Activated T-cell treated with anti-CD3 and anti-CD28 coated beads for 48 hours (primary cell): Measurements from ENCODE around the gene RPUSD4.

ENCODE experiments used
- DNase-seq: peaks from one replicate; pipeline ENCODE4 v3.0.0-alpha.2; 2020; ENCODE audit warnings: low read depth

Gene RPUSD4

DNA sequence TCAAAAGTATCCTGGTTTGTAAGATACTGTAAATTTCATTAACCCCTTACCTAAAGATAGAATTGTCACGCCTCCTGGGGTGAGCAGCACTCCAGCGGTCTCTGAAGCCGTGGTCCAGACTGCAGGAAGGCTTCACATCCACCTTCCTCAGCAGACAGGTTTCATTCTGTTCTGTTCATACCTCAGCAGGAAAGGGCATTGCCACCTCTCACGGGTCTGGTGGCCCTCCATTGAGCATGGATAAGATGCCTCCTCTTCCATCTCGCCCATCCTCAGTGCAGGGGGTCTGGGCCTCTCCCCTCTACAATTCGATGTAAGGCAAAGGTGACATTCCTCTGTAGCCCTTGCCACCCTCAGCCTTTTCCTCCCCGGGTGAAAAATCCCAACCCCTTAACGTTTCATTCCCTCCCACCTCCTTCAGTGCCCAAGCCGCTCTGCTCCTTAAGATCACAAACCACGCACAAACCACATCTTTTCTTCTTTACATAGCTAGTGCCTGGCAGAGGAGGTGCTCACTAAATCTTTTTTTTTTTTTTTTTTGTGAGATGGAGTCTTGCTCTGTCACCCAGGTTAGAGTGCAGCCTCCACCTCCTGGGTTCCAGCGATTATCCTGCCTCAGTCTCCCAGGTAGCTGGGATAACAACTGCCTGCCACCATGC is 28.5 kb downstream of the RPUSD4 start:
- DNase-seq, result no peak

- DNase-seq, result no peak
These were observed 29.3 kb downstream of the RPUSD4 start for GRCh38 chr11:126181939-126182730.

- DNase-seq, result no peak
These were observed 34.5 kb downstream of the RPUSD4 start for GRCh38 chr11:126176853-126177470.

GRCh38 chr11:126175393-126175792 is 36.1 kb downstream of the RPUSD4 start:
- DNase-seq, result no peak

DNA sequence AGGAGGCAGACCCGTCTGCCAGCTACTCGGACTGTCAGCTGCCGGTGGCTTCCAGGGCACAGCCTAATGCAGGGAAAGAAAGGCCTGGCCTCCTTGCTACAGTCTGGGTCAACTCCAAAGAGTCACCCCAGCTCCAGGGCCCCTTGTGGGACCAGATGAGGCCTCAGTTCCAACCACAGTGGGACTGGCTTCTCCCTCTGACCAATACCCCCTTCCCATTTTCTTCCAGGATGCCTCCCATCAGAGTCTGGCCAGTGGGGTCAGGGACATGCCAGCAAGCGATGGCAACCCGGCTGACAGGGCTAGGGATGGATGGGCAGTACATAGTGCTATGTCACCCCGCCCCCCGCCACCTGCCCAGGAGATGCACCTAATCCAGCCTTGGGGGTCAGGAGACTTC is 36.6 kb downstream of the RPUSD4 start:
- DNase-seq, result no peak

DNA sequence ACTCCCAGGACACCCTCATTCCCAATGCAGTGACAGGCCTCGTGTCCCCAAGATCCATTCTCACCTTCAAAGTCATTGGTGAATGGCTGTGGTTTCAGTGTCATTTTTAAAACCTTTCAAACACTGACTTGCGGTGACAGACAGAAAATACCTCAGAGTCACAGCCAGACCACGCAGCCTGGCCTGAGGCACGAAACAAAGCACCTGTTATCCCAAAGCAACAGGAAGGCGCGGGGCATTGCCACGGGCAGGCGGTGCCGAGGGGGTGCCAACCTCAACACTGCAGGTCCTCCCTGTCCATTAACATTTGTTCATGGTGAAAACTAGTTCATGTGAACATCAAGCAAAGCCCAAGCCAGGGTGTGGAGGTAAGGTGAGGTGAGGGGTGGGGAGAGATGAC is 38.2 kb downstream of the RPUSD4 start:
- no peak for DNase-seq

GRCh38 chr11:126172596-126173038 is 38.8 kb downstream of the RPUSD4 start:
- DNase-seq, result no peak

DNA sequence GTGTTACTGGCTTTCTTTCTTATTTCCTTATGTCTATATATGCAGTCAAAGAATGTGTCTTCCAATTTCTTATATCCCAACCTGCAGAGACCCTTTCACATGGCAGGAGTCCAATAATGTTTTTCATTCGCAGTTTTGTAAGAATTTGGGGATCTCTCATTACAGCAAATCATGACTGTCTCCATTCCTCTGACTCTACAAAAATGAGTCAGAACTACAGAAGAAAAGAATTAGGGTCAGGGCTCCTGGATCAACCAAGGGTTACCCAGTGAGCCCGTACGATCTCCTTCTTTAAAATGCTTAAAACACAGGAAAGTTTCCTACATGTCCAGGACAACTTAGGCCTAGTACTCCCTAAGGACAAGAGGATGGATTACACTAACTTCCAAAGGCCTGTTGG is 42.2 kb downstream of the RPUSD4 start:
- DNase-seq, result no peak

GRCh38 chr11:126167488-126167887 is 44.0 kb downstream of the RPUSD4 start:
- no peak for DNase-seq

DNA sequence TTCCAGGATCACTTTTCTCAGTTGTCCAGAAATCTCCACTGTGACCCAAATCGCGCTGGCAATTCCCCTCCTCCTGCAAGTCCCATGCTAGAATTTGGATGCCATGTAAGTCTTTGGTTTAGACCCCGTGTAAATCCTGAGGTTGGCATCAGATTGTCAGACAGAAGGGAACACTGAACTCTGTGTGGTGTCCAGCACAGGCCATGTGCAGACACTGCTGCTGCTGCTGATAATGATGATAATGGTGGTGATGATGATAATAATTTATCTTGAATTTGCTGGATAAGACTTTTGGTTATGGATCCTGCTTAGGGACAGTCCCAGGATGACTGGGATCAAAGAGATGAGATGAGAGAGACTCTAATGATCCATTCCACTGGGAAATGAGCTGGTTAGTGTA is 45.0 kb downstream of the RPUSD4 start:
- no peak for DNase-seq

GRCh38 chr11:126165757-126166156 is 45.7 kb downstream of the RPUSD4 start:
- no peak for DNase-seq

- no peak for DNase-seq
These were observed 46.1 kb downstream of the RPUSD4 start for GRCh38 chr11:126165311-126165720.

GRCh38 chr11:126164781-126165180 is 46.7 kb downstream of the RPUSD4 start:
- DNase-seq, result no peak

DNA sequence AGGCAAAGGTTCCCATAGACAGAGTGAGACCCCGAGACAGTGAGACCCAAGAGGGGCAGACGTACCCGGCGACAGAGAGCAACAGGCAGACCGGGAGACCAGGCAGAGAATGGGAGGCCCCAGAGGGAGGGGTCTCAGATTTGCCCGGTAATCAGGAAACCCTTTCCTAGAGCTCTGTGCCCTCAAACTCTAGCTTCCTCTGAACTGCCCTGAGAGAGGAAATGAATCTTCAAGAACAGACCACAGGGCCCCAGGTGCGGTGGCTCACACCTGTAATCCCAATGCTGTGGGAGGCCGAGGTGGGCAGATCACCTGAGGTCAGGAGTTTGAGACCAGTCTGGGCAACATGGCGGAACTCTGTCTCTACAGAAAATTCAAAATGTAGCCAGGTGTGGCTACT is 47.7 kb downstream of the RPUSD4 start:
- no peak for DNase-seq

DNA sequence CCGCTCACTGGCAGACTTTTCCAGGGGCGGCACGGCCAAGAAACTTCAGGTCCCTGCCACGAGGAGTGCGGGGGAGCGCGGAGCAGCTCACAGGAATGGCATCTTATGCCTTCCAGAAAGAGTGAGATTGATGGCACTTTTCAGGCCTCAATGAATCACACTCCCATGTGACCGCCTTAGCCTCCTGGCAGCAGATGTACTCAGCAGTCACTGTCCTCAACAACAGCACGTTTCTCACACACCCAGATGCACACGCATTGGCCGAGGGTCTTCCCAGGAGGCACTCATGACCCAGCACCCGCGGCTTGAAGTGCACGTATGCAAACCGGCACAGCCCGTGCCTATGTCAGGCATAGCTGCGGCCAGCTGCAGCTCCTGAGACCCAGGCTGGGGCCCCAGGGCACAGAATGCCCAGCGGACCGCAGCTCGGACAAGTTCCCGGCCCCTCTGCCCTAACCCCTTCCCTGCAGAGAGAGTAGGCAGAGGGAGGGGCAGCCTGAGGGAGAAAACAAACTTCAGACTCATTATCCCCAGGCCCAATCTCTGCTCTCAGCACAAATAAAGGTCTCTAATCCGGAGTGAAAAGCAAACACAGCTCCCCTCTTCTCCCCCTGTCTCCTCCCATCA is 48.3 kb downstream of the RPUSD4 start:
- DNase-seq, result no peak

DNA sequence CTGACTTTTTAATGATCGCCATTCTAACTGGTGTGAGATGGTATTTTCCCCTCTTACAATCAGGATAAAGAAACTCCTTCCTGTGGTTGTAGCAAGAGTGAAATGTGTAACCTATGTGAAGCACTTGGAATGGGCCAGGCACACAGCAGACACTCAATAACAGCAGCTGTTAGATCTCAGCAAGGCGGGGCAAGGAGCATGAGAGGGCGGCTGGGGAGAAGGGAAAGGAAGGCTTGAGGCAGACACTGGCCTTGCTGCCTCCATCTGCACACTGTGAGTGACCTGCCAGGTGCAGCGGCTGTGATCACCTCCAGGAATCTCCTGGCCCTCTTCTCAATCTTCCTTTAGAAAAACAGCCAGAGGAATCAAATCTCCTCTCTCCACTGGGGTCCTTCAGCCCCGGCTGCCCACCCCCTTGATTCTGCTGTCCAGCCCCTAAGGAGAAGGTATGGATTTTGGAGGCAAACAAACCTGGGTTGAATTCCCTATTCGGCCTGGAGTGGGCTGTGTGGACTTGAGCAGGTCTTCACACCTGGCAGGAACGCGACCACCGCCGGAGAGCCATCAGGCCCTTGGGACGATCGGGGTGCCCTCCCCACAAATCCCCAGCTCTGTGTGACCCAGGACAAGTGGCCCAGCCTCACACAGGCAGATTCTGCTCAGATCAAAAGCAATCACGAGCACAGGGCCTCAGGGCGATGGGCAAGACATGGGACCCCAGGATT is 49.0 kb downstream of the RPUSD4 start:
- DNase-seq, result no peak

DNA sequence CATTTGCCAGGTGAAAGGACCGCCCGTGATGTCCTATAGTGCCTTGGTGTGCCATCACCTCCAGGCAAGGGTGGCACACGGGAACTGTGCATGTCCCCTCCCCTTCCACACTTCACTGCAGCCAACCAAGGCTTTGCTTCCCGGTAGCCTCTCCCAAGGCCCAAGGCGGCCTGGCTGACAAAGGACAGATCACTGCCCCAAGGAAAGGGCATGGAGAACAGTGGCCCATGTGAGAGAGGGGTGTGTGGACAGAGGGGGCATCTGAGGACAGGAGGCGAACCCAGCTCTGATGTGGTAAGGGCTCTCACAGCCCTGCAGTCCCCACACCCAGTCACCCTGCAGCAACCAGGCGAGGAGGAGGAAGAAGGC is 50.4 kb downstream of the RPUSD4 start:
- DNase-seq, result no peak

DNA sequence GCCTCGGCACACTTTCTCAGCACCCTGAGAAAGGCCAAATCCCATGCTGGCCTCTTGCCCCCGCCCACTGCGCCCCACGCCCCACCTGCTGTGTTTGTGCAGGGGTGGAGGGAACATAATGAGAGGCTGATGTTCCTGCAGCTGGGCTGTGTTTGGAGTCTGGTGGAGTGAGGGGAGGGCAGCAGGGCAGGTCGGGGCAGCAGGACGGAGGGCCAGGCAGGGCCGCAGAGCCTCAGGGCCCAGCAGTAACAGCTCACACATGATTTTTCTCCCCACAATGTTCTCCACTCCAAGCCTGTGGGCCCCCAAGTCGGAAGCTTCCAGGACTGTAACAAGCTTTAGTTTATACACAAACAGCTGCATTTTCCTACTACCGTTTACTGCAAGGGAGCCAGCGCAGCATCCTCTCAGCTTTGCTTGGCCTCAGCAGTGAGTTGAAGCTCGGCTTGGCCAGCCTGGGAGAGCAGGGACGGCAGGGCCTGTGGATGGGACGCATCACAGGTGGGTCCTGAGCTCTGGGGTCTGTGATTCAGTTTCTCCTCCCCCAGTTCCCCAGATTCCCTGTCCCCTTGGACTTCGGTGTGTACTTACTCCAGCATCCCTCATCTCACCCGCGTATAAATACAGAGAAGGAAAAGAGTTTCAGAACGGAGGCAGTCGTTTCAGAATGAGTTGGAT is 51.0 kb downstream of the RPUSD4 start:
- DNase-seq, result no peak

GRCh38 chr11:126159719-126160344 is 51.6 kb downstream of the RPUSD4 start:
- DNase-seq, result no peak

DNA sequence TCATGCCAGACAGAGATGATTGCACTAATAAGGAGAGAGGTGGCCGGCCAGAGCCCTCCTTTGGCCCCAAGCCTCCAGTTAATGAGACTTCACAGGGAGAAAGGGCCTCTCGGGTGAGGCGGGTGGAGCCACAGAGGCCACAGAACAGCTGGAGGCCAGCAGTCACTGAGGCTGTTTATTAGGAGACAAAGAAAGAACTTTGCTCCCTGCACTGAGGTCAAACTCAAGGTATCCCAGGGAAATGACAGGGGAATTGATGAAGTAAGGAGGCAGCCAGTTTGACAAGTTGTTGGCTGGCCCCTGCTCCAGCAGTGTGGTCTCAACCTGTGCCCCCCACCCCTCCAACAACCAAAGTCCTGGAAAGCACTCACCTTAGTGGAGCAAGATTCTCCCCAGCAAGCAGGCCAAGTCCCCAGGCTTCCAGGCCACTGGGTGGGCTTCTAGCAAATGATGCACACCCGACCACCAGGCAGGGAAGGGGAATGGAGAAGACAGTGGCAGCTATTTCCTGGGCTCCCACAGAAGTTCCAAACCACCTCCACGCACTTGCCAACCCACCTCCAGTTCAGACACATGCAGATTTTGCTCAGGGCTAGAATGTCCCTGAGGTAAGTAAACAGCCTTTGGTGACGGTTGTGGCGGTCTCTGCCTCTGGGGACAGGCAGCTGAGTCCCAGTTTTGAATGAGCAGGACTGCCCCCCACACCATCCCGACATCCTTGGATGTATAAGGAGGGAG is 53.2 kb downstream of the RPUSD4 start:
- no peak for DNase-seq
